ENCODE results near the gene INTS1. TPM values are rescaled to one million over a fixed set of nuclear protein-coding genes. Genes with fewer than 3 reads are reported as not detected.

Gene INTS1
- polyA plus RNA-seq, 1 experiment, result 21.8 TPM

DNA sequence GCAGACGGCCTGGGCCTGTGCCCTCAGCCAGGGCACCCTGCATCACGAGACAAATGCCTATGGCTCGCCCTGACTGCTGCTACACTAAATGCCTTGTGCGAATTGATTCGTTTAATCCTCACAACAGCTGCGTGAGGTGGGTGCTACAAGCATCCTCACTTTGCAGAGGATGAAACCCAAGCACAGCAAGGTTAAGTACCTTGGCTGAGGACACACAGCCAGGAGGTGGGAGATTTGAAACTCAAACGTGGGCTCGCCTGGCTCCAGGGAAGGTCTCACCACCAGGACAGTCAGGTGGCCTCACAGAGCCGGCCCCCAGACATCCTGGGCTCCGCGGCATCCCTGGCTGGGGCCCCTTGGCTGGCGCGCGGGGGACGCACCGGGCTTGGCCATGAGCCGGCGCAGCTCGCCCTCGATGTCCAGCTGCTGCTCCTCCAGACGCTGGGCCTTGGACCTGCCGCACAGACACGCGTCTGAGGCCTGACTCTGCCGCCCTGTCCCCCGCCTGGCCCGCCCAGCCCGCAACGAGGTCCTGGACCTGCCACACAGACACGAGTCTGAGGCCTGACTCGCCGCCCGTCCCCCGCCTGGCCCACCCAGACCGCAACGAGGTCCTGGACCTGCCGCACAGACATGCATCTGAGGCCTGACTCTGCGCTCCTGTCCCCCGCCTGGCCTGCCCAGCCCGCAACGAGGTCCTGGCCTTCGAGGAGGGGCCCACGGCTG lies 66.9 kb downstream of the INTS1 start:
- DNase-seq (ENCODE audit: low read depth), result no peak
- Histone ChIP-seq H3K4me3 (ENCODE audit: low read depth, low read length) (no peak overlapping the region), H3K36me3 (ENCODE audit: control insufficient read depth, insufficient read depth, low read length) (peaks cover 11% of the 10 kb centered on the region), H3K27me3 (ENCODE audit: control insufficient read depth, insufficient read depth, low read length) (no peaks in the 10 kb centered on the region)
- POLR2A ChIA-PET, result no interaction called here
- CTCF ChIA-PET, result interaction anchor here (0.6 to 0.9 kb wide), 2 partner anchors 37 to 245 kb away, joined by 3 read pairs; no protein-coding TSS in a partner anchor
- TF ChIP-seq, protein P1, sequence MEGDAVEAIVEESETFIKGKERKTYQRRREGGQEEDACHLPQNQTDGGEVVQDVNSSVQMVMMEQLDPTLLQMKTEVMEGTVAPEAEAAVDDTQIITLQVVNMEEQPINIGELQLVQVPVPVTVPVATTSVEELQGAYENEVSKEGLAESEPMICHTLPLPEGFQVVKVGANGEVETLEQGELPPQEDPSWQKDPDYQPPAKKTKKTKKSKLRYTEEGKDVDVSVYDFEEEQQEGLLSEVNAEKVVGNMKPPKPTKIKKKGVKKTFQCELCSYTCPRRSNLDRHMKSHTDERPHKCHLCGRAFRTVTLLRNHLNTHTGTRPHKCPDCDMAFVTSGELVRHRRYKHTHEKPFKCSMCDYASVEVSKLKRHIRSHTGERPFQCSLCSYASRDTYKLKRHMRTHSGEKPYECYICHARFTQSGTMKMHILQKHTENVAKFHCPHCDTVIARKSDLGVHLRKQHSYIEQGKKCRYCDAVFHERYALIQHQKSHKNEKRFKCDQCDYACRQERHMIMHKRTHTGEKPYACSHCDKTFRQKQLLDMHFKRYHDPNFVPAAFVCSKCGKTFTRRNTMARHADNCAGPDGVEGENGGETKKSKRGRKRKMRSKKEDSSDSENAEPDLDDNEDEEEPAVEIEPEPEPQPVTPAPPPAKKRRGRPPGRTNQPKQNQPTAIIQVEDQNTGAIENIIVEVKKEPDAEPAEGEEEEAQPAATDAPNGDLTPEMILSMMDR (IDR thresholded peaks at IDR 0.05; ENCODE audit: insufficient read depth, low read depth, low read length), result no peak

DNA sequence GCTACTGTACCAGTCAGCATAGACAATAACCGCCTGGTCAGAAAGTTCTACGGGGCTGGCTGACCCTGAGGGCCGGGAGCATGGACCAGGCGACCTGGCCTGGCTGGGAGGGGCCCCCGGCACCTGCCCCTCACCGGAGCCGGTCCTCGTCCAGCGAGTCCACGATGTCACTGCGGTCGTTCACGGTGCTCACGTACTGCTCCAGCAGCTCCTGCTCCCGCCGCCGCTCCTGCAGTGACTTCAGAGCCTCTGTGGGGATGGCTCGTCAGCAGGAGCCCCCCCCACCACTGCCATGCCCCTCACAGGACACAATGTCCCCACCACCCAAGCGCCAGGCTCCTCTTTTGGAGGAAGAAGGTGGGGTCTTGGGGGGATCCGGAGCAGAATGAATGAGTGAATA lies 67.6 kb downstream of the INTS1 start:
- ChIA-PET CTCF (interaction anchor here (1.7 kb wide), 1 partner anchor 38 kb away, joined by 9 read pairs; no protein-coding TSS in a partner anchor), POLR2A (no interaction called here)
- Histone ChIP-seq H3K27me3 (ENCODE audit: control insufficient read depth, insufficient read depth, low read length) (no peaks in the 10 kb centered on the region), H3K36me3 (ENCODE audit: control insufficient read depth, insufficient read depth, low read length) (peaks cover 10% of the 10 kb centered on the region), H3K4me3 (ENCODE audit: low read depth, low read length) (no peak overlapping the region)
- DNase-seq (ENCODE audit: low read depth), result no peak
- TF ChIP-seq, protein P1 (IDR thresholded peaks at IDR 0.05; ENCODE audit: insufficient read depth, low read depth, low read length), result no peak

DNA sequence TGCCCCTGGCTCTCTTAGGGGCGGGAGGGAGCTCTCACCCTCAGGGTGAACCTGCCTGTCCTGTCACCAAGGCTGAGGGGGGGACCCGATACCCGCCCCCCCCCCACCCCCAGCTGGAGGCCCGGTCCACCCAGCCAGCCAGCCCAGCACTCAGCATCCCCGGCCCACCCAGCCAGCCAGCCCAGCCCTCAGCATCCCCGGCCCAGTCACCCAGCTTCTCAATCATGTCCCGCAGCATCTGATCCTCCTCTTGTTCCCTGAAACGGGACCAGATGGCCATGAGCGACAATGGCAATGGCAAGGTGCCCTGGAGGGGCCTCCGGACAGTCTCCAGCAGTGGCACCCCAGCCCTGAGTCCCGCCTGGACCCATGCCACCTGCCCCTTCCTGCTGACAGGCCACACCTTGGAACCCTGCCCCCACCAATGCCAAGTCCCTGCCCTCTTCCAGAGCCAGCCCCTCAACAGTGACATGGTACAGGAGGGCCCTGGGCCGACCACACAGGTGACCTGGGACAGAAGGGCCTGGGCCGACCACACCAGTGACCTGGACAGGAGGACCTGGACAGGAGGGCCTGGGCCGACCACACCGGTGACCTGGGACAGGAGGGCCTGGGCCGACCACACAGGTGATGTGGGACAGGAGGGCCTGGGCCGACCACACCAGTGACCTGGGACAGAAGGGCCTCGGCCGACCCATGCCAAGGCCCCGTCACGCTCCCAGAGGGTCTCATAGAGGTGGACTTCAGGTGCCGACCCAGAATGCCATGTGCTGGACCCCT lies 69.1 kb downstream of the INTS1 start:
- POLR2A ChIA-PET, result no interaction called here
- no peak for DNase-seq (ENCODE audit: low read depth)
- TF ChIP-seq, protein P1 (IDR thresholded peaks at IDR 0.05; ENCODE audit: insufficient read depth, low read depth, low read length), result no peak
- CTCF ChIA-PET, result interaction anchor here (1.7 kb wide), 1 partner anchor 39 kb away, joined by 9 read pairs; no protein-coding TSS in a partner anchor
- no peaks in the 10 kb centered on the region for H3K27me3 ChIP-seq (ENCODE audit: control insufficient read depth, insufficient read depth, low read length)
- H3K4me3 ChIP-seq (ENCODE audit: low read depth, low read length), result no peak overlapping the region
- H3K36me3 ChIP-seq (ENCODE audit: control insufficient read depth, insufficient read depth, low read length), result peaks cover 4% of the 10 kb centered on the region

DNA sequence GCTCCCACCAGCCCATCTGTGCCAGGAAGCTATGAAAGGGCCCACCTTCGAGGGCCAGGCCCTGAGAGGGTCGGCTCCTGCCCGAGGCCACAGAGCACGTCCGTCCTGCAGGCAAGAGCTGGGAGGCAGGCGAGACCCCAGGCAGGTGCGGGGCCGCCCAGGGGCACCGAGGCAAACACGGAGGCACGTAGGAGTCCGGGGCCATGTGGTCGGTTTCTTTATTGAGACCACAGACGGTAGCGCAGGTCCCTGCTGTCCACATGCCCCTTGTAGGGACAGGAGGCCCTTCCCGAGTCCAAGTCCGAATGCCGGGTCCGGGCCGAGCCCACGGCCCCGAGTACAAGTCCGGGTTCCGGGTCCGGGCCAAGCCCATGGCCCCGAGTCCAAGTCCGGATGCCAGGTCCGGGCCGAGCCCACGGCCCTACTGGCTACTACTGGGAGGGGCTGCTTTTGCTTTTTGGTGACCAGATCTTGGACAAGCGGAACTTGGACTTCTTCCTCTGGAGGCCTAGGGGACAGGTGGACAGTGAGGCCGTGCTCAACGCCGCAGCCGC lies 69.9 kb downstream of the INTS1 start:
- Histone ChIP-seq H3K27me3 (ENCODE audit: control insufficient read depth, insufficient read depth, low read length) (no peaks in the 10 kb centered on the region), H3K4me3 (ENCODE audit: low read depth, low read length) (no peak overlapping the region), H3K36me3 (ENCODE audit: control insufficient read depth, insufficient read depth, low read length) (peaks cover 1% of the 10 kb centered on the region)
- DNase-seq (ENCODE audit: low read depth), result no peak
- TF ChIP-seq, protein P1 (IDR thresholded peaks at IDR 0.05; ENCODE audit: insufficient read depth, low read depth, low read length), result no peak
- CTCF ChIA-PET, result interaction anchor here (1.0 to 5.7 kb wide), 7 partner anchors 8 to 251 kb away, joined by 3 to 53 read pairs (median 10); no protein-coding TSS in a partner anchor
- POLR2A ChIA-PET, result no interaction called here
